Islet precursor cell (in vitro differentiated cells): ENCODE measurements around the gene FBLN7.
A peak's percentile ranks its signal among the peaks of the same experiment; 100 is the strongest.

Experiments used
- DNase-seq: peaks from one replicate; pipeline ENCODE4 v3.0.0-alpha.2; 2018

Gene FBLN7

DNA sequence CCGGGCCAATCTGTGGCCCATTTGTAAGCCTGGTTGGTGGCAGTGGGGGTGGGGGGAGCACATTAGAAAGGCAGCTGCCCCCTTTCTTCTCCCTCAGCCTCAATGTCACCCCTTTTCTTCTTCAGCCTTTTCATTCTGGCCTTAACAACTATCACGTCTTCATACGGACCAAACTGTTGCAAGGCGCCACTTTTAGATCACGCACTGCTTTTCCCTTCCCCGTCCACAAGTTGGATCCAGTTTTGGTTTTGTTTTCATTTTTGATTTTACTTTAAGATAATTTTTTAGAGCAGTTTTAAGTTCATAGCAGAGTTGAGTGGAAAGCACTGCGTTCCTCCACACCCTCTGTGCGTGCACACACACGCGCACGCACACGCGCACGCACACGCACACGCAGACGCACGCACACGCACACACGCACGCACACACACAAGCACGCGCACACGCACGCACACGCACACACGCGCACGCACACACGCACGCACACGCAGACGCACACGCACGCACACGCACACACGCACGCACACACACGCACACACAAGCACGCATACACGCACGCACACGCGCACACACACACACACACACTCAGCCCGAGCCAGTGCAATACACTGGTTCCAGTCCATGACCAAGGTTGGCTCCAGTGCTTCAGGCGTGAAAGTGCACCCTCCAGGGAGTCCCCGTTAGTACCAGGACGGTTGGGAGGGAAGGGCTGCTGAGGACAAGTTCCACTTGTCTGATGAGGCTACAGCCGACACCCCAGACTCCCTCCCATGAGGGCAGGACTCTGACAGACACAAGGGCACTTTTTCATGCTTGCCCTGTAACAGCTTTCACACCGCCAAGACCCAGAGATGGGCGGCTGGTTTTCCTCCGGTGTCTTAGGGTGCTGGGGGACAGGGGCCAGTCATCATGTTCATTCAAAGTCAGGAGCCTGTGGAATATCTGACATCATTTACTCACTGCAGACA, 22.4 kb downstream of the FBLN7 start:
- no peak for DNase-seq

DNA sequence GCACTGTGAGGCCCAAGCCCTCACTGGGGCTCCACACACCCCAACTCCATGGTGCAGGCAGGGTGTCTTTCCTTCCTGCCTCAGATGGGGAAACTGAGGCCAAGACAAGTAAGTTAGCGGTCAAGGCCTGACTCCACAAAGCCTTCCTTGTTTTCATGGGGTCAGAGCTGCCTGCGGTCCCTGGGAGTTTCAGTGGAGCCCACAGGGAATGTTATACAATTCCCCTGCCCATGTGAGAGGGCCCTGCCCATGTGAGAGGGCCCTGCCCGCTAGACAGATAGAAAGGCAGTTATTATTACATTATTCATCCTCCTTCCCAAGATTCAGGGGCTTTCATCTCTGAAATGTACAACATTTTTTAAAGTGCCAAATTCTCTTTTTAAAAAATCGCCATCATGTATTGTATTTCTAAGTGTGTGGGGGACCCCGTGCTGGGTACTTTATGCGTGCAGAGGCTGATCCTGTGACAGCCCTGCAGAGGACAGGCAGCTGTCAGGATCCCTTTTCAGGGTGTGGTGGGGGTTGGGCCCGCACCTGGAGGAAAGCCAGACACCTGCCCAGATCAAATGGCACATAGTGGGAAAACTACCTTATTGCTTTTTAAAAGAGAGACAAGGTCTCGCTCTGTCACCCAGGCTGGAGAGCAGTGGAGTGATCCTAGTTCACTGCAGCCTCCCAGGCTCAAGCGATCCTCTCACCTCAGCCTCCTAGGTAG, 23.4 kb downstream of the FBLN7 start:
- DNase-seq: no peak

DNA sequence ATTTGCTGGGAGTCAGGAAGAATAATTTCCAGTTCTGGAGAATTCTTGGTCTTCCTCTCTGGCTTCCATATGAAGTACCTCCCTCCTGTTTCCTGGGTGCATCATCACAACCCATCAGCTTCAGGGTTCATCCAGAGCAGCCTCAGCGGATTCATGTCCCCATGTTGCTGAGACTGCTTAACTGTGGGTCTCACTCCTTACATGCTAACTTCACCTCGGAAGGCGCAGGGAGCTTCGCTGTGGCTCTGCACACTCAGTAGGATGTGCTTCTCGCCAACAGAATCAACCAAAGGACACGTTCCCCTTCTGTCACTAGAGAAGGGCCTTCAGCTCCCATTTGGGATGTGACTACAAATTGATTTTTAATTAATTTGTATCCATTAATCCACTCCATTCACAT, 24.2 kb downstream of the FBLN7 start:
- DNase-seq: no peak

DNA sequence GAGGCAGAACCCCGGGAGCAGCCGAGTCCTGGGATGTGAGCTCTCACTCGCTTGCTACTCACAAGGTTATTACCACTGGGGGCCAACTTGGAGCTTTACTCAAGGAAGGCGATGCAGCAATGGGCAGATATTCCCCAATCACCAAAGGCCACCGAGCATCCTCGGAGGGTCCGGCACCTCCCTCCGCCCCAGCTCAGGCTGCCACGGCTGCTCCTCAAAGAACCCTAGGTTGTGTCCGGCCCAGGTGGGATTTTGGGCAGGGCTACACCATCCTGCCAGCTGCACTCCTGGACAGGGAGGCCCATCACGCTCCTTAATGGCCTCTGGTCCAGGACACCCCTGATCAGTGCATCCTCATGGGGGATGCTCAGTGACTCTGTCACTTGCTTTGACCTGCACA, 24.8 kb downstream of the FBLN7 start:
- DNase-seq: no peak

DNA sequence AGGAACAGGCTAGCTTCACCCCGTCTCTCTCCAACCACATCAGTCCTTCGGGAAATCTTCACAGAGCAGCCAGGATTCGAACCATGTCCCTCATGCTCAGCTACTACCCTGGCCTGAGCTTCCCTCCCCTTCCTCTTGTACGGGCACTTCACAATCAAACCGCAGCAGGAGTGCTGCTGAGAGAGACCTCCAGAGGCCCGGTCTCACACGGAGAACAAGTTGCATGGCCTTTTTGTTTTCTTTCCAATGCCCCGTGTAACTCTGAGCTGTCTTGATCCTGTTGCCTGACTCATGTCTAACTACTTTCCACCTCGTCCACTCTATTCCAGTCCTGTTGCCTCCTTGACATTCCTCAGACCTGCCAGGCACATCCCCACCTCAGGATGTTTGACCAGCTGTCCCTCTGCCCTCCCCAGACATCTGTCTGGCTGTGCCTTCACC, 25.4 kb downstream of the FBLN7 start:
- no peak for DNase-seq

DNA sequence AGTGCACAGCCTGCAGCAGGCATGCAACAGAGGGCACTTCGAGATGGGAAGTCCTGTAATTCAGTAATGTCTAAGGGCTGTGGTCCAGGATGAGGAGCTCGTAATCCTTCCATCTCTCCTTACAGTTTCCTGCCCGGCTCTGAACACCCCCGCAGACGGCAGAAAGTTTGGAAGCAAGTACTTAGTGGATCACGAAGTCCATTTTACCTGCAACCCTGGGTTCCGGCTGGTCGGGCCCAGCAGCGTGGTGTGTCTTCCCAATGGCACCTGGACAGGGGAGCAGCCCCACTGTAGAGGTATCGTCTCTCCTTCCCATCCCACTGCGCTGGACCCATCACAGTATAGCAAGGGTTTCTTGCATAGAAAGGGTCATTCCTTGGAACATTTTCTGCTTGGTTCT, 26.7 kb downstream of the FBLN7 start:
- DNase-seq: no peak

DNA sequence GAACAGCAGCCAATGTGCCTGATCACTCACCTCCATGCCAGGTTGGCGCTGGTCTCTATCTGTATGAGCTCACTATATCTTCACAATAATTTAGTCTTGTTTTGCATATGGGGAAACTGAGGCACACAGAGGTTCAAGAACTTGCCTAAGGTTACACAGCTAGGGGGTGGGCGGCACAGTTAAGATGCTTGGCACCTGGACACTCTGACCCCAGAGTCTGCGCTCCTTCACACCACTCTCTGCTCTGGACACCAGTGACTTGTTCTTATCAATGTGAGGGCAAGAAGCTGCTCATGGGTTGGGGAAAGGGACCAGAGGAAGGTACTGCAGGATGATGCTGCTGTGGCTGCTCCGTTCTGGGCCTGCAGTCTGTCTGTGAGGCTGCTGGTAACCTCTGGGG, 27.1 kb downstream of the FBLN7 start:
- no peak for DNase-seq

DNA sequence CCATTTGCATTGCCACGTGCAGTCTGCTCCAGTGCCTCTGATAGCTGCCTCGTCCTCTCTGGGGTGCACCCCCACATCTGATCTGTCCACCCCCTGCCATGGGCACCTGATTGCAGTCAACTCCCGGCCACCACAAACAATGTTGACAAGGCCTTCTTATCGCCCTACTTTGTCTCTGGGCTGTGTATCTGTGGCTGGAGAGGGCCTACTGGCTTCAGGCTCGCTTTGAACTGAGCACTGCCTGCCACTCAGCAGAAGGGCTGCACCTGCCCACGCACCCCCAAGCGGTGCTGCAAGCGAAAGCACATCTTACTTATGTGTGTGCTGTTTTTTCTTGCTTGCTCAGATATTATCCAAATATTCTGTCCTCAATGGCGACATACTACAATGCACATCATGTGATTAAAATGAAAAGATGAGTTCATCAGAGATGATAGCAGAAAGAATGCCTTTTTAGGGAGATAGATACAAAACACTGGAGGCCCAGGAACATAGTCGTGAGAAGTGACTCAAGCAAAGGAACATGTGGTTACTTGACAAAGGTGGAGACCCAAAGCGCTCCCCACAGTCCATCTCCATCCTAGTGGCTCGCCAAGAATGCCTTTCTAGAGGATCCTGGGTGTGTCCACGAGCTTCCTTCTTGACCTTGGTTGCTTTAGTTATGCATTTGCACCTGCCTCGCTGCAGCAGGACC, 28.8 kb downstream of the FBLN7 start:
- DNase-seq: no peak

DNA sequence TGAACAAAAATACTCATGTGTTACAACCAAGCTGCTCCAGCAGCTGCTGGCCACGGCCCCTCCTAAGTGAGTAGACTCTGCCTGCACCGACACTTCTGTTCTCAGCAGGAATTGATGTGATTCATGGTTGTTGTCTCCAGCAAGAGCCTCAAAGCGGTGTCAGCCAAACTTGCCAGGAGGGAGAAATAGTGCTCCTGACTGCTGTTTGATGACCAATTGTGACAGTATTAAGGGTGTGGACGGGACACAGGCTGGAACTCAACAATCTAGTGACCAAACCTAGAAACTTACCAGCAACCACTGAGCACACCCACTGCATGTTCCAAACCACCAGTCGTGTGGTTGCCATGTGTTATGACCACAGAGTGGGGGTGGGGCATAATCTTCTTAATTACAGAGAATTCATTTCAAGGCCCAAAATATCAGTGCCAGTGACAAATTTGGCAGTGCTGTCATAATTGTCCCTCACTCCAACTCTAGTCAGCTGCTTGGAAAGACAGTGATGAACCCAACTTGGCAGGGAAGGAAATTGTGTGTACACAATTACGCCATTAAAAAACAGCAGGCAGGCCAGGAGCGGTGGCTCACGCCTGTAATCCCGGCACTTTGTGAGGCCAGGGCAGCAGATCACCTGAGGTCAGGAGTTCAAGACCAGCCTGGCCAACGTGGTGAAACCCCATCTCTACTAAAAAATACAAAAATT, 30.4 kb downstream of the FBLN7 start:
- DNase-seq: no peak

DNA sequence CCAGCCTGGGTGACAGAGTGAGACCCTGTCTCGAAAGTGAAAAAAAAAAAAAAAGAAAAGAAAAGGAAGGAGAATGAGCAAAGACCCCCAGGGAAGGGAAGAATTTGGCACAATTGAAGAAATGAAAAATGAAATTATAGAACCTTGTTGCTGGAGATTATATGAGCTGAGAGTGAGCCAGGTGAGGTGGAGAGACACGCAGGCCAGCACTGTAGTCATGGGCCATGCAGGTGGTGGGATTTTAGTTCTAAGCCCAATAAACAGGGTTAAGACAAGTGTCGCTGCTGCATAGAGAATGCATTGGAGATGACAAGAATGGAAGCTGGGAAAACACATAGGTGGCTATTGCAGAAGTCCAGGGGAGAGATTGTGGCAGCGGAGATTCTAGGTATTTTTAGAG, 32.3 kb downstream of the FBLN7 start:
- no peak for DNase-seq

DNA sequence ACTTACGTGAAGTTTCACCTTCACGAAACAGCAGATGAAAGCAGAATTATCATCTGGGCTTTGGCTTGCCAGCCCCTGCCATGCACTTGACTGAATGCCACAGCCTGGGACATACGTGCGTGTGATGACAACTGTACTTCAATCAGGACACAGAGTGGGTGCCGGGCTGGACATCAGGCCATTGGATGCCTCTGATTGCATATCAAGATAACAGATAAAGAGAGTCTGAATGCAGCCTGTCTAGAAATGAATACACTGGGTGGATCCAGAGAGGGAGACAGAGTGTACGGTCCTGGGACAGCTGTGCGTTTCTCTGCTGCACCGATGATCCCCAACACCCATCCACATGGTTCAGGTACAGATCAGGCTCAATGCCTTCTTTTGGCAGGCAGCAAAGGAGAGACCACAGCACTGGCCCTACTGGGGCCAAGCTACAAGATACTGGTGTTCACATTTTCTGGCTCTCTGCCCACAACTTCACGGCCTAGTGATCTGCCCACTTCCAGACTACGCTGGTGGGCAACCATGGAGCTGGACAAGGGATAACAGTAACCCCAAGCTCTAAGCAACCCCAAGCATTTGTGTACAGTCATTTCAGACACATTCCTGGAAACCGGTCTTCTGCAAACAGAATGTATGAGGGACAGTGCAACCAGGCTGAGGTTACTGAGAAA, 35.6 kb downstream of the FBLN7 start:
- peak; percentile 40 for DNase-seq

DNA sequence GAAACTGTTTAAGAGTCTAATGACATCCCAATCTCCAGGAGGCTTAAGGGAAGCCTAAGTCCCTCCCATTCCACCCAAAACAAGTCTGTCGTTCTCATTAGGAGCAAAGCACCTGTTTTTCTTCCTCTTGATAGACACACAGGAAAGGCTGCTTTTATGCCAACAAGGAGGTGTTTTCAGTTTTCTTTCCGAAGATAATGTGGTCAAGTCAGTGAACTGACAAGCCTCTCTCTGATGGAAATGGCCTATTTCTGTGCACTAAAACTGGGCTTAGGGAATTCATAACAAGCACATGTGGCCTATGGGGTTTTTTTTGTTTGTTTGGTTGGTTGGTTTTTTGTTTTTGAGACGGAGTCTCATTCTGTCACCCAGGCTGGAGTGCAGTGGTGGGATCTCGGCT, 36.2 kb downstream of the FBLN7 start:
- DNase-seq: no peak

DNA sequence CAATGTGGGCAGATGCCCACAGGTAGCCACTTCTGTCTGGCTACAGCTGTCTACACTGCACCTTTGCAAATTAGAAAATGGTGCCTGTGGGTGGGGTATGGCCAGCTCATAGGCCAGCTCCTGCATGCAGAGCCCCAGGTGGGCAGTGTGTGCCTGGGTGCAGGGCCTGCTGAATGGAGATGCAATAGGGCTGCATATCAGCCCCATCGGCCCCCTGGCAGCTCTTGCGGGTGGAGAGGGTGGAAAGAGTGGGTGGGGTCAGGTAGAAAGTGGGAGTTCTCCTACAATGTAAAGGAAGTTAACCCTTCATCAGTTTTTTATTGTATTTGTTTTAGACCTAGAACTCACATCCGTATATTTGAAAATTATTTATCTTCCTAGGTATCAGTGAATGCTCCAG, 37.1 kb downstream of the FBLN7 start:
- DNase-seq: peak; percentile 41

DNA sequence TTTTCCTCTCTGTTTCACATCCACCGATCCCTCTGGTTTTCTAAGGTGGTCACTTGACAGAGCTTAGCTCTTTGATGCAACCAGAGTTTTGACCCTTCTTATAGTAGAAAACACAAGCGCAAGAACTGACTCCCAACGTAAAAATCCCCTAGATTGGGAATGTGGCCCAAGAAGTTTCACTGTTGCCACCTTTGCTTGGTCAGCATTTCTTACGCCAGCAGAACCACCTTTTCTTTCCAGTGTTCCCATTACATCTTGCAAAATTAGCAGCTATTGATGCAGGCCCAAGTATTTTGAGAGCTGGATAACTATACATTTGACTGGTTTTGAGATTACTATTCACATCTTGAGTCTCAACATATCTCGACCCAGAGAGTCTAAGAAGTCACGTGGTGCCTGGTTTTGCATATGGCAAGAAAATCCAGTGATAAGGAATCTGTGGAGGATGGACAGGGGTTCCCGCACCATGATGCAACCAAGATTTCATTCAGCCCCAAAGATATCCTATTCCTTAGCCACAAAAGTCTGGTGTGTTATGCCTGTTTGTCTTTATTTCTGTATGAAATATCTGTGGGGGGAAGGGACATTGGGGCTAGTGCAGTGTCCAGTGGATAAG, 37.9 kb downstream of the FBLN7 start:
- DNase-seq: no peak

DNA sequence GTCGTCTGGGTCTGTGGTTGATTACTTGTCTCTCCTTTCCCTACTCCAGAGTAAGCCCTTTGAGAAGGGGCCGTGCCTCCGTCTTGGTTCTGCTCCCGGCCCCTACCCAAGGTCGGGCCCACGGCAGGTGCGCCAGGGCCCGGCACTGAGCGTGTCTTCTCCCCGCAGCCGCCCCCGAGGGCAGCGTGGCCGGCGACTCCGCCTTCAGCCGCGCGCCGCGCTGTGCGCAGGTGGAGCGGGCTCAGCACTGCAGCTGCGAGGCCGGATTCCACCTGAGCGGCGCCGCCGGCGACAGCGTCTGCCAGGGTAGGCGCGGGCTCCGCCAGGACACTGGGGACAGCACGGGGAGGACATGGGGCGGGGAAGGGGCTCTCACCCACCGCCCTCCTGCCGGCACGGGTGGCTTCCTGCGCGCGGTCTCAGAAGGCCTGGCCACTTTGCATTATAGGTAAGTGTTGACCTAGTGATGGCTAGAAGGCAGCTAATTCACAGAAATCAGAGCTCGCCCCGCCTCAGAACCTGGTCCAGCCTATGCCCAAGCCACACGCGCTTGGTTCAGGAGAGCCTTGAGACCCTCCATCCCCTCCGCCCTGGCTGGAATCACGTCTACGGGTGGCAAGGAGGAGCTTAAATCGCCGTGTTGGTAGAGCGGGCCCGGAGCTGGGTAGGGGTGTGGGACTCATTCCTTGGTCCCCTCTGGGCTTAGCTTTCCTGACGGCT, 43.5 kb downstream of the FBLN7 start:
- DNase-seq: peak; percentile 67

DNA sequence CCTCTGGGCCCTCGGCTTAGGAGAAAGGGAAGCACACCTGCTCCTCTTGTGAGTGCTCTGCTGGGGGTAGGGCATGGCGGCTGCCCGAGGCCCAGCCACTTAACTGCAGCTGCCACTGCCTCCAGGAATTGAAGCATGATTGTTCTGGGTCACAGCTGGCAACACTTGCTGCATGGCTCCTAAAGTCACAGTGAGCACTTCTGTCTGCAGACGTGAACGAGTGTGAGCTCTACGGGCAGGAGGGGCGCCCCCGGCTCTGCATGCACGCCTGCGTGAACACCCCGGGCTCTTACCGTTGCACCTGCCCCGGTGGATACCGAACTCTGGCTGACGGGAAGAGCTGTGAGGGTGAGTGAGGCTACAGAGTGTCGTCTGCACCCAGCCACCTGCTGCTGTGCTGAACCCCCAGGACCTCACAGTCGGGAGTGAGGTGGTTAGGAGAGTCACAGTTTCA, 44.4 kb downstream of the FBLN7 start:
- peak; percentile 54 for DNase-seq

DNA sequence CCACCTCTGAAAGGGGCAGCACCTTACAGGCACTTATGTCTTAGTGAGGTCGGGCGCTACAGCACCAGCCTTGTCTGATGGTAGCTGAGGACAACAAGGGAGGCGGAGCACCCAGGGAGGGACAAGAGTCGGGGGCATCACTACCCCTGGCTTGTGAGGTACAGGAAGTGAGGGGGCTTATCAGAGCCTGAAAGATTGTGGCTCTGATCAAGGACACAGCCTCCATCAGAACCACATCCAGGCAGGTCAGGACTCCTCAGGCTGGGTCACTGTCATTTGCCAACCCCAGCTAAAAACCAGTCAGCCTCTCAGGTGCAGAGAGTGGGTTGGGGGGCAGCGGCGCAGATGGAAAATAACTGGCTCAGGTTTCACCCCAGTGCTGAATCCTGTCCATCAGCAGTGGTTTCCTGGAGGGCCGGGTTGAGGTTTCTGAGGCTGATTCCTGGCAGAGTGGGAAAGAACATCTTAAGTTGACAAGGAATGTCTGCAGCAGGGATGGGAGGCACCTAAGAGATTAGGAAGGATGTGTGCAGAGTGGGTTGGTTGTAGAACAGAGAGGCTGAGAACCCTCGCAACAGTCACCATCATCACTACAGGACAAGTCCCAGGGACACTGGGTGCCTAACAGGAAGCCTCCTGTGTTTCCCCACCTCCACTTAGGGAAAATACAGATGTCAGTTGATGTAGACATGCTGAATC, 45.3 kb downstream of the FBLN7 start:
- DNase-seq: peak; percentile 32

DNA sequence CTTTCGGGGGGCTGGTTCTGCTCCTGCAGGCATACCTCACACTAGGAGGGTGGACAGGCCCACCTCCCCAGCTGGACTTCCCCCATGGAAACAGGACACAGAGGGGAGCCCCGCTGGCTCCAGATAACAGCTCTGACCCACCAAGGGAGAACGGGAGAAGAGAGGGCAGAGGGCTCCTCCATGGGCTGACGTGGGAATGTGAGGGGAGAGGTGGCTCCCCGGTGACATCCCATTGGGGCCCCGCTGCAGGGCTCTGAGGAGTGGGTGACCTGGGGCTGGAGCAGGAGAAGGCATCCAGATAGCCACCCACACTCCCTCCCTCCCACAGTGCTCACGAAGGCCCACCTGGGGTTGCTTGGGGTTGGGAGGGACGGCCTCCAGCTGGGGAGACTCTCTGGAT, 45.9 kb downstream of the FBLN7 start:
- peak; percentile 28 for DNase-seq

DNA sequence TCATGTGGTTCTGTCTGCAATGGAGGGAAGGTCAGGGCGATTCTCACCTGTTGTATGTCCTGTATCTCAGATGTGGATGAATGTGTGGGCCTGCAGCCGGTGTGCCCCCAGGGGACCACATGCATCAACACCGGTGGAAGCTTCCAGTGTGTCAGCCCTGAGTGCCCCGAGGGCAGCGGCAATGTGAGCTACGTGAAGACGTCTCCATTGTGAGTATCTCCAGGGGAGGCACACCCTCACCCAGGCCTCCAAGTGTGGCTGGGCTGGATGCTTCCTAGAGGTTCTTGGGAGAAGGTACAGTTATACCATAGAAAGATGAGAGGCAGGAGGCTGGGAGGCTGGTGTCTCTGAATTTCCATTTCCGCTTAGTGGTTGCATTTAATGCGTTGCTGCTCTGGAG, 46.9 kb downstream of the FBLN7 start:
- DNase-seq: peak; percentile 41

DNA sequence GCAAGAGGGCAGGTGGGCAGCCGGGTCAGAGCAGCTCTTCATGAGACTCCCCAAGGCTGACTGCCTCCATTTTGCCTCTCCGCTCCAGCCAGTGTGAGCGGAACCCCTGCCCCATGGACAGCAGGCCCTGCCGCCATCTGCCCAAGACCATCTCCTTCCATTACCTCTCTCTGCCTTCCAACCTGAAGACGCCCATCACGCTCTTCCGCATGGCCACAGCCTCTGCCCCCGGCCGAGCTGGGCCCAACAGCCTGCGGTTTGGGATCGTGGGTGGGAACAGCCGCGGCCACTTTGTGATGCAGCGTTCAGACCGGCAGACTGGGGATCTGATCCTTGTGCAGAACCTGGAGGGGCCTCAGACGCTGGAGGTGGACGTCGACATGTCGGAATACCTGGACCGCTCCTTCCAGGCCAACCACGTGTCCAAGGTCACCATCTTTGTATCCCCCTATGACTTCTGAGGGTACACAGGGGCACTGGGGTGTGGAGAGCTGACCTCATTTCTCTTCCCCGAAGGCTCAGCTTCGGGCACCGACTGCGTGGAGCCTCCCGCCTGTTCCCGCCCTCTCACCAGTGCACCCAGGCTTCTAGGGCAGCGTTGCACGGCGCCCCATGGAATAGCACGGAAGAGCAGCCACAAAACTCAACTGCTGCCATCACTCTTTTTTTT, 49.0 kb downstream of the FBLN7 start:
- DNase-seq: peak; percentile 37
